Fibroblast of lung (primary cell): Measurements from ENCODE around the gene TAF3.

Experiments used
- CTCF ChIP-seq, 2 donors: IDR thresholded peaks in 1 of 2; conservative IDR thresholded peaks in 1 of 2; 1 replicate in 1 of 2; 2 replicates in 1 of 2; pipeline ENCODE4 v1.5.1; 2011 to 2012; ENCODE audit warnings: low read length in 2 of 2, control low read depth in 1 of 2, inconsistent platforms in 1 of 2, low read depth in 1 of 2, mild to moderate bottlenecking in 1 of 2
- EZH2 ChIP-seq: IDR thresholded peaks from 2 replicates; pipeline ENCODE4 v1.5.1; 2012; ENCODE audit warnings: low read length, control low read depth, mild to moderate bottlenecking; ENCODE audit errors: missing control alignments

- TF ChIP-seq CTCF (conservative IDR thresholded peaks at IDR 0.05 in 1 of 2, IDR thresholded peaks at IDR 0.05 in 1 of 2; ENCODE audit: low read depth in 1 of 2, low read length in 2 of 2) (no peak), EZH2 (peak; percentile 24)
Observed at GRCh38 chr10:8042721-8043568, 224.6 kb downstream of the TAF3 start.
